Activated naive CD8-positive, alpha-beta T cell (primary cell): Measurements from ENCODE around the gene MTA1.
A peak's percentile ranks its signal among the peaks of the same experiment; 100 is the strongest.

ENCODE experiments used
- H3K27ac Mint-ChIP-seq: one replicate; pipeline ENCODE4 v1.8.0; 2021; ENCODE audit warnings: mixed read lengths
- H3K27me3 Mint-ChIP-seq: one replicate; pipeline ENCODE4 v1.8.0; 2021; ENCODE audit warnings: mixed read lengths
- H3K36me3 Mint-ChIP-seq: one replicate; pipeline ENCODE4 v1.8.0; 2021; ENCODE audit warnings: mixed read lengths
- H3K4me1 Mint-ChIP-seq: one replicate; pipeline ENCODE4 v1.8.0; 2021; ENCODE audit warnings: low read depth, mixed read lengths
- H3K4me3 Mint-ChIP-seq: one replicate; pipeline ENCODE4 v1.8.0; 2021; ENCODE audit warnings: mild to moderate bottlenecking, mixed read lengths
- H3K9me3 Mint-ChIP-seq: one replicate; pipeline ENCODE4 v1.8.0; 2021; ENCODE audit warnings: low read depth, mixed read lengths

Gene MTA1

DNA sequence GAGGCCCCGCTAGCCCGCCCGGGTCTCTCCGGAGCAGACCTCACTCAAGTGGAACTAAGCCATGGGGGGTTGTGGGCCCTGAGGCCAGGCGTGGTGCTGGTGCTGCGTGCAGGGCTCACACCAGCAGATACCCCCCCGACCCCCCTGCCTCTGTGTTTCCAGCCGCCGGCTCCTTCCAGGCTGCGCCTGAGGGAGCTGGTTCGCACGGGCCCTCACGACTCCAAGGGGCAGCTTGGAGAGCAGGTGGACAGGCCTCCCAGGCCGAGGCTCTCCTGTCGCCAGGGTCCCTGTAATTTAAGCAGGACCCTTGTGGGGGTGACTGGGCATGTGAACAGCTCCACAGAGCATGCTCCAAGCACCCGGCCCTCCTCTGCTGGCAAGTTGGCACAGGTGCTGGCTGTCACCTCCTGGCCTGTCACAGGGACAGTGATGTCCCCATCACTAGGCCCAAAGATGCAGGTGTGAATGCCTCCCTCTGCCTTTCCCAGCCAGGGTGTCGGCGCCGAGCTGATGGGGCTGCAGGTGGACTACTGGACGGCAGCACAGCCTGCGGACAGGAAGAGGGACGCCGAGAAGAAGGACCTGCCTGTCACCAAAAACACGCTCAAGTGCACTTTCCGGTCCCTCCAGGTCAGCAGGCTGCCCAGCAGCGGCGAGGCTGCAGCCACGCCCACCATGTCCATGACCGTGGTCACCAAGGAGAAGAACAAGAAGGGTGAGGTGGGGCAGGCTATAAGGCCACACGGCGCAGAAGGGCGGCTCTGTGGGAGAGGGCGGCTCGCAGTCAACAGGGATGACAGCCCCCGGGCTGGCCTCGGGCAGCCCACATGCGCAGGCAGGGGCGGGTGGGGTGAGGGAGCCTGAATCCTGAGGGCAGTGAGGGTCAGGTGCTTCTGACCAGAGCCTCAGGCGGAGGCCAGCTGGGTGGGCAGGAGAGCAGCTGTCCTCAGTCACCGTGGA is 27.2 kb upstream of the MTA1 start:
- Mint-ChIP-seq H3K4me3 (no peak overlapping the region), H3K9me3 (no peaks in the 10 kb centered on the region), H3K4me1 (no peaks in the 10 kb centered on the region), H3K27ac (no peak overlapping the region), H3K27me3 (no peaks in the 10 kb centered on the region), H3K36me3 (no peaks in the 10 kb centered on the region)

GRCh38 chr14:105393151-105393550 is 26.5 kb upstream of the MTA1 start:
- H3K27me3 Mint-ChIP-seq: no peaks in the 10 kb centered on the region
- no peak overlapping the region for H3K27ac Mint-ChIP-seq
- H3K36me3 Mint-ChIP-seq: no peaks in the 10 kb centered on the region

DNA sequence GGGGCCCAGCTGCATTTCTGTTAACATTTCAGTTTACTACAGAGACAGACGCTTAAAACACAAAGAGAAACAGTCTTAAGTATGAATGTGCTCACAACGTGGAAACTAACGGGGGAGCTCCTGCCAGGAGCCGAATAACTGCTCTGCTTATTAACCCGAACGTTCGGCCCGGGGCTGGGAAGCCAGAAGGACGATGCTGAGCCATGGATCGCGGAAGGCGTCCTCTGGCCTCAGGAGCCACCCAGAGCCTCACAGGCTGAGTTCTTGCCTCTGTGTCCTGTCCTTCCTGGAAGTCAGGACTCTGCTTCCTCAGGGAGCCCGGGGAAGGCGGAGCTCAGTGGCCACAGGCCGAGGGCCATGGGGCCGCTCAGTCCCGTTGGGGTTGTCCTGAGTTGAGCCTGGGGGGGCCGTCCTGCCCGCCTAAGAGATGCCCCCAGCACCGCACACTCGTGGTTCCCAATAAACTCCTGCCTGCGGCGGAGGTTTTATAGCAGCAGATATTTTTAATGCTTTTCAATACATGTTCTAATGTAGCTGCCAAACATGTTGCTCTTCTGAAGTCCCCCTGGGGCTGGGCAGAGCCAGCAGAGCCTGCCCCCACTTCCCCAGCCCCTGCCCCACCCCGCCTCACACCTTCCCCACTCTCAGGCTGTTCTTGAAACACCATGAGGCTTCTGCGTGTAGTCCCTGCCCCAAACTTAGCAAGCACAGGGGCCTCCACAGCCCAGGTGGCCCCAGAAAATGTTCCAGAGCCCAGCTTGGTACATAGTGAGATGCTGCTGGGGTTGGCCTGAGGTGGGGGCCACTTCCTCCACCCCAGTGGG is 24.7 kb upstream of the MTA1 start:
- Mint-ChIP-seq H3K36me3 (no peaks in the 10 kb centered on the region), H3K9me3 (no peaks in the 10 kb centered on the region), H3K27me3 (no peaks in the 10 kb centered on the region), H3K27ac (no peak overlapping the region), H3K4me1 (peaks cover 5% of the 10 kb centered on the region), H3K4me3 (no peak overlapping the region)

More at GRCh38 chr14:105393151-105393550, 26.5 kb upstream of the MTA1 start:
- Mint-ChIP-seq H3K4me3 (no peak overlapping the region), H3K9me3 (no peaks in the 10 kb centered on the region), H3K4me1 (peaks cover 3% of the 10 kb centered on the region)

- peaks cover 4% of the 10 kb centered on the region for H3K9me3 Mint-ChIP-seq
- no peak overlapping the region for H3K27ac Mint-ChIP-seq
- no peak overlapping the region for H3K4me3 Mint-ChIP-seq
- H3K36me3 Mint-ChIP-seq: peaks cover 4% of the 10 kb centered on the region
- peaks cover 9% of the 10 kb centered on the region for H3K4me1 Mint-ChIP-seq
- H3K27me3 Mint-ChIP-seq: no peaks in the 10 kb centered on the region
Measured at GRCh38 chr14:105395538-105395854, 24.1 kb upstream of the MTA1 start.

- Mint-ChIP-seq H3K9me3 (peaks cover 8% of the 10 kb centered on the region), H3K36me3 (peaks cover 12% of the 10 kb centered on the region), H3K4me1 (peaks cover 13% of the 10 kb centered on the region), H3K27me3 (no peaks in the 10 kb centered on the region), H3K27ac (peak overlapping the region; percentile 89), H3K4me3 (peak overlapping the region; percentile 77)
Measured at GRCh38 chr14:105397350-105397931, 22.2 kb upstream of the MTA1 start.

DNA sequence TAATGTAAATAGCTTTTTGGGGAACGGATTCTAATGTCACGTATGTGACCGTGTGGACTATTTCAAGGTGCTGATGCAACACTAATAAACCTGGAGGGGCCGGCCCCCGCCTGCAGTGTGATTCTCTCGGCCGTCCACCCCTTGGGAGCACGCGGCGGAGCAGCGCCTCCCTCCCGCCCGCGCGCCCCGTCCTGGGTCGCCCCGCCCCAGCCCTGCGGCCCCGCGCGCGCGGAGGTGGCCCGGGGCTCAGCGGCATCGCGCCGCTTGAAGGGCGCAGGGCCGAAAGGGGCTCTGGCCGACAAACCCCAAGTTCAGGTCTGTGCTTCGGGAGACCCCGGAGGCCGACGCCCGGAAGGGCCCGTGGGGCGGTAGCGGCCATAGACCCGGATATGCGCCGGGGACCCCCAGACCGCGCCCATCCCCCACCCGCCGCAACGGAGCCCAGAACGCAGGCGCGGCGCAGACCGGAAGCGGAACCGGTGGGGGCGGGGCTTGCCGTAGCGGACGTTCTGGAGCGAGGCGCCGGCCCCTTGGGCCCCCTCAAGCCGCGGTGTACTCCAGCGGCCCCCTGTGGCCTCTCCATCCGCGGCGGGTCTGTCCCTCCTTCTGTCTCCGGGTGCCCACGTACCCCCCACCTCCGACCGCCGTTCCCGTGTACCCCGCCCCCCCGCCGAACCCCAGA is 21.4 kb upstream of the MTA1 start, which contains the start of gene TEX22:
TSS of gene TEX22 (plus strand) at position 495 of the 682 bp plus-strand sequence. CDS start 803 bp downstream, outside the sequence.
- peaks cover 18% of the 10 kb centered on the region for H3K4me1 Mint-ChIP-seq
- H3K9me3 Mint-ChIP-seq: peaks cover 8% of the 10 kb centered on the region
- no peaks in the 10 kb centered on the region for H3K27me3 Mint-ChIP-seq
- H3K36me3 Mint-ChIP-seq: peaks cover 12% of the 10 kb centered on the region
- H3K27ac Mint-ChIP-seq: peak within 1 kb of the TSS; percentile 89
- H3K4me3 Mint-ChIP-seq: peak within 1 kb of the TSS; percentile 88

GRCh38 chr14:105398726-105399465 is 20.7 kb upstream of the MTA1 start:
- Mint-ChIP-seq H3K27me3 (no peaks in the 10 kb centered on the region), H3K4me1 (peaks cover 20% of the 10 kb centered on the region), H3K4me3 (peak overlapping the region; percentile 88), H3K36me3 (peaks cover 12% of the 10 kb centered on the region), H3K9me3 (peaks cover 8% of the 10 kb centered on the region), H3K27ac (peak overlapping the region; percentile 89)

- H3K4me1 Mint-ChIP-seq: peaks cover 26% of the 10 kb centered on the region
- H3K36me3 Mint-ChIP-seq: peaks cover 12% of the 10 kb centered on the region
- H3K4me3 Mint-ChIP-seq: peak overlapping the region; percentile 88
- H3K27me3 Mint-ChIP-seq: no peaks in the 10 kb centered on the region
- H3K27ac Mint-ChIP-seq: peak overlapping the region; percentile 89
- H3K9me3 Mint-ChIP-seq: peaks cover 8% of the 10 kb centered on the region
Measured at GRCh38 chr14:105399466-105399775, 20.2 kb upstream of the MTA1 start.

GRCh38 chr14:105400016-105400415 is 19.6 kb upstream of the MTA1 start:
- Mint-ChIP-seq H3K4me1 (peaks cover 32% of the 10 kb centered on the region), H3K27ac (peak overlapping the region; percentile 51), H3K4me3 (peak overlapping the region; percentile 88), H3K36me3 (peaks cover 12% of the 10 kb centered on the region), H3K27me3 (no peaks in the 10 kb centered on the region), H3K9me3 (peaks cover 8% of the 10 kb centered on the region)

DNA sequence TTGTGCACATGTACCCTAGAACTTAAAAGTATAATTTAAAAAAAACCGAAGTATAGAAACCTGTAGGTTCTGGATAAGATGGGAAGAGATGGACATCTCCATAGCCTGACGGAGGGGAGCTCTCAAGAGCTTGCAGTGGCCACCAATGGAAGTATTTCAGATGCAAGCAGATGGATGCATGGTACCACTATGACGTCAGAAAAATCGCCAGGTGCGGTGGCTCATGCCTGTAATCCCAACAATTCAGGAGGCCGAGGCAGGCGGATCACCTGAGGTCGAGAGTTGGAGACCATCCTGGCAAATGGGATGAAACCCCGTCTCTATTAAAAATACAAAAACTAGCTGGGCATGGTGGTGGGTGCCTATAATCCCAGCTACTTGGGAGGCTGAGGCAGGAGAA is 17.9 kb upstream of the MTA1 start:
- Mint-ChIP-seq H3K4me3 (no peak overlapping the region), H3K36me3 (peaks cover 12% of the 10 kb centered on the region), H3K9me3 (peaks cover 8% of the 10 kb centered on the region), H3K27ac (no peak overlapping the region), H3K27me3 (no peaks in the 10 kb centered on the region), H3K4me1 (peaks cover 36% of the 10 kb centered on the region)

- Mint-ChIP-seq H3K27ac (no peak overlapping the region), H3K27me3 (peaks cover 4% of the 10 kb centered on the region), H3K36me3 (no peaks in the 10 kb centered on the region), H3K9me3 (no peaks in the 10 kb centered on the region), H3K4me3 (no peak overlapping the region), H3K4me1 (peaks cover 25% of the 10 kb centered on the region)
Measured at GRCh38 chr14:105408592-105408991, 11.0 kb upstream of the MTA1 start.

- no peak overlapping the region for H3K4me3 Mint-ChIP-seq
- H3K9me3 Mint-ChIP-seq: no peaks in the 10 kb centered on the region
- peaks cover 18% of the 10 kb centered on the region for H3K4me1 Mint-ChIP-seq
- H3K36me3 Mint-ChIP-seq: no peaks in the 10 kb centered on the region
- no peak overlapping the region for H3K27ac Mint-ChIP-seq
- peaks cover 4% of the 10 kb centered on the region for H3K27me3 Mint-ChIP-seq
Measured at GRCh38 chr14:105409364-105409763, 10.3 kb upstream of the MTA1 start.

DNA sequence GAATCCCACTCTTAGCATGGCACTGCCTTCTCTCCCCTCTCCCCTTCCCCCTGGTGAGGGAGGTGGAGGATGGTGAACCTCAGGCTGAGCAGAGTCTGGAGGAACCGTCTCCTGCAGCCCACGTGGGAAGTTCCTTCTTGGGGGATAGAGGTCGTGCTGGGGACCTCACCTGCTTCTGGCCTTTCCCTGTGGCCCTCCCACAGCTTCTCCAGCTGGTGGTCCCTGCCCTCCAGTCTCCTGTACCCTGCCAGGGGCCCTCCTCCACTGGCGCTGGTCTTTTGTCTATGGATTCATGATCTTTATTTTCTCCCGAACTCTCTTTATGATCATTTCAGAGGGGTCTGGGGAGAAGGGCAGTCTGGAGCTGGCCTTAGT is 9.0 kb upstream of the MTA1 start:
- Mint-ChIP-seq H3K36me3 (no peaks in the 10 kb centered on the region), H3K9me3 (no peaks in the 10 kb centered on the region), H3K4me3 (no peak overlapping the region), H3K4me1 (peaks cover 10% of the 10 kb centered on the region), H3K27ac (no peak overlapping the region), H3K27me3 (peaks cover 4% of the 10 kb centered on the region)
